PC-9 (cell line): ENCODE results near the gene PTPRO.

Experiments used
- EZH2 ChIP-seq: fragments of 200-600 bp; sonication (generic); IDR thresholded peaks from 2 replicates; pipeline ENCODE4 v1.8.0; 2017; ENCODE audit warnings: antibody characterized with exemption, low read depth
- TF ChIP-seq, protein P1 (sequence below): fragments of 200-600 bp; sonication (generic); conservative IDR thresholded peaks from 2 replicates; pipeline ENCODE4 v1.6.1; 2017; ENCODE audit warnings: mixed run types, antibody characterized with exemption, mild to moderate bottlenecking, moderate library complexity

DNA sequence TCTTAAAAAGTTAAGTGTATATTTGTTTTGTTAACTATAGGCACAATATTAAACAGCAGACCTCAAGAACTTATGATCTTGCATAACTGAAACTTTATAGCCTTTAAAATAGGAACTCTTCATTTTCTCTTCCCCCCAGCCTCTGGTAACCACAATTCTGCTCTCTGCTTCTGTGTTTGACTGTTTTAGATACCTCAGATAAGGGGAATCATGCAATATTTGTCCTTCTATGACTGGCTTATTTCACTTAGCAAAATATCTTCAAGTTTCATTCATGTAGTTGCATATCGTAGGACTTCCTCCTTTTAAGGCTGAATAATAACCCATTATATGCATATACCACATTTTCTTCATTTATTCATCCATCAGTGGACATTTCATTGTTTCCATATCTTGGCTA is 131.3 kb downstream of the PTPRO start:
- TF ChIP-seq, protein P1, sequence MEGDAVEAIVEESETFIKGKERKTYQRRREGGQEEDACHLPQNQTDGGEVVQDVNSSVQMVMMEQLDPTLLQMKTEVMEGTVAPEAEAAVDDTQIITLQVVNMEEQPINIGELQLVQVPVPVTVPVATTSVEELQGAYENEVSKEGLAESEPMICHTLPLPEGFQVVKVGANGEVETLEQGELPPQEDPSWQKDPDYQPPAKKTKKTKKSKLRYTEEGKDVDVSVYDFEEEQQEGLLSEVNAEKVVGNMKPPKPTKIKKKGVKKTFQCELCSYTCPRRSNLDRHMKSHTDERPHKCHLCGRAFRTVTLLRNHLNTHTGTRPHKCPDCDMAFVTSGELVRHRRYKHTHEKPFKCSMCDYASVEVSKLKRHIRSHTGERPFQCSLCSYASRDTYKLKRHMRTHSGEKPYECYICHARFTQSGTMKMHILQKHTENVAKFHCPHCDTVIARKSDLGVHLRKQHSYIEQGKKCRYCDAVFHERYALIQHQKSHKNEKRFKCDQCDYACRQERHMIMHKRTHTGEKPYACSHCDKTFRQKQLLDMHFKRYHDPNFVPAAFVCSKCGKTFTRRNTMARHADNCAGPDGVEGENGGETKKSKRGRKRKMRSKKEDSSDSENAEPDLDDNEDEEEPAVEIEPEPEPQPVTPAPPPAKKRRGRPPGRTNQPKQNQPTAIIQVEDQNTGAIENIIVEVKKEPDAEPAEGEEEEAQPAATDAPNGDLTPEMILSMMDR, result no peak
- no peak for TF ChIP-seq EZH2
